ENCODE measurements around the gene L3MBTL3. TPM values are rescaled to one million over a fixed set of nuclear protein-coding genes. Genes with fewer than 3 reads are reported as not detected.

Gene L3MBTL3
- total and polyA plus RNA-seq, 2 experiments from 2014 or later: 4.2 to 4.9 TPM

DNA sequence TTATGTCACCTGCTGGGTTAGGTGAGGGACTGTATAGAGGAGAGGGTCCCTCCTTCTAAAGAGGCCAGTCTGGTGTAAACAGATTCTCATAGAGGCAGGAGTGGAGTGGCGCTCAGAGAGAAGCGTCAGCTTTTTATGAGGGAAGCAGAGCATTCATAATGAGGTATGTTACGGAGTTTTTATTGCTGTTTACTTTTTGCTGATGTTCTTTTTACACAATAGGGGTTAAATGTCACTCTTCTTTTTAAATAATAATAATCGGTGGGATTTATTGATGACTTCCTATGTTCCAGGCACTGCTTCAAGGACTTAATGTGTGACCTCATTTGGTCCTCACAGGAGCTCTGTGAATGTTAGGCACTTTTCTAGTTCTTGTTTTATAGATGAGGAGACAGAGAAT, 79.9 kb downstream of the L3MBTL3 start:
- no peak overlapping the region for H3K4me3 ChIP-seq
- H3K4me1 ChIP-seq (ENCODE audit: low read depth): no peaks in the 10 kb centered on the region
- H3K9me3 ChIP-seq (ENCODE audit: low read depth): no peaks in the 10 kb centered on the region
- no peaks in the 10 kb centered on the region for H3K36me3 ChIP-seq
- TF ChIP-seq, protein P1, sequence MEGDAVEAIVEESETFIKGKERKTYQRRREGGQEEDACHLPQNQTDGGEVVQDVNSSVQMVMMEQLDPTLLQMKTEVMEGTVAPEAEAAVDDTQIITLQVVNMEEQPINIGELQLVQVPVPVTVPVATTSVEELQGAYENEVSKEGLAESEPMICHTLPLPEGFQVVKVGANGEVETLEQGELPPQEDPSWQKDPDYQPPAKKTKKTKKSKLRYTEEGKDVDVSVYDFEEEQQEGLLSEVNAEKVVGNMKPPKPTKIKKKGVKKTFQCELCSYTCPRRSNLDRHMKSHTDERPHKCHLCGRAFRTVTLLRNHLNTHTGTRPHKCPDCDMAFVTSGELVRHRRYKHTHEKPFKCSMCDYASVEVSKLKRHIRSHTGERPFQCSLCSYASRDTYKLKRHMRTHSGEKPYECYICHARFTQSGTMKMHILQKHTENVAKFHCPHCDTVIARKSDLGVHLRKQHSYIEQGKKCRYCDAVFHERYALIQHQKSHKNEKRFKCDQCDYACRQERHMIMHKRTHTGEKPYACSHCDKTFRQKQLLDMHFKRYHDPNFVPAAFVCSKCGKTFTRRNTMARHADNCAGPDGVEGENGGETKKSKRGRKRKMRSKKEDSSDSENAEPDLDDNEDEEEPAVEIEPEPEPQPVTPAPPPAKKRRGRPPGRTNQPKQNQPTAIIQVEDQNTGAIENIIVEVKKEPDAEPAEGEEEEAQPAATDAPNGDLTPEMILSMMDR (IDR thresholded peaks at IDR 0.05; ENCODE audit: low read depth, low read length): no peak
- DNase-seq (ENCODE audit: low read depth in 1 of 2, low spot score in 1 of 2): no peak
- no peaks in the 10 kb centered on the region for H3K27me3 ChIP-seq
- no peak overlapping the region for H3K27ac ChIP-seq

DNA sequence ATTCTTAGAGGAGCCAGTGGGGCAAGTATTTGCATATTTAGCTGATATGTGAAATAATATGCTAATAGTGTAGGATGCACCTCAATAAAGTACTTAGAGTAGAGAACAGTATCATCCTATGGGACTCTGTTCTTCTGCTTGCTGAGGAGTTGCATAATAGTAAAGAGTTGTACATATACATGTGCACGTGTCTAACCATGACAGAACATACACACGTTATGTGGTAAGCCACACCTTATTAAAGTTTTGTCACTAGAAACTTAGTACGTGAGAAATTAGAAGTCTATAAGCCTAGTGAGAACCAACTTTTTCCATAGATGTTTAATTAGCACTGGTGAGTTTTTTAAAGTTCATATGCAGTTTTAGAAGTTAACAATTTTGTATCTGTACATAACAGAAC, 80.7 kb downstream of the L3MBTL3 start:
- TF ChIP-seq, protein P1 (IDR thresholded peaks at IDR 0.05; ENCODE audit: low read depth, low read length): no peak
- Histone ChIP-seq H3K4me3 (no peak overlapping the region), H3K4me1 (ENCODE audit: low read depth) (no peaks in the 10 kb centered on the region), H3K27me3 (no peaks in the 10 kb centered on the region), H3K9me3 (ENCODE audit: low read depth) (no peaks in the 10 kb centered on the region), H3K36me3 (no peaks in the 10 kb centered on the region), H3K27ac (no peak overlapping the region)
- DNase-seq (ENCODE audit: low read depth in 1 of 2, low spot score in 1 of 2): no peak

DNA sequence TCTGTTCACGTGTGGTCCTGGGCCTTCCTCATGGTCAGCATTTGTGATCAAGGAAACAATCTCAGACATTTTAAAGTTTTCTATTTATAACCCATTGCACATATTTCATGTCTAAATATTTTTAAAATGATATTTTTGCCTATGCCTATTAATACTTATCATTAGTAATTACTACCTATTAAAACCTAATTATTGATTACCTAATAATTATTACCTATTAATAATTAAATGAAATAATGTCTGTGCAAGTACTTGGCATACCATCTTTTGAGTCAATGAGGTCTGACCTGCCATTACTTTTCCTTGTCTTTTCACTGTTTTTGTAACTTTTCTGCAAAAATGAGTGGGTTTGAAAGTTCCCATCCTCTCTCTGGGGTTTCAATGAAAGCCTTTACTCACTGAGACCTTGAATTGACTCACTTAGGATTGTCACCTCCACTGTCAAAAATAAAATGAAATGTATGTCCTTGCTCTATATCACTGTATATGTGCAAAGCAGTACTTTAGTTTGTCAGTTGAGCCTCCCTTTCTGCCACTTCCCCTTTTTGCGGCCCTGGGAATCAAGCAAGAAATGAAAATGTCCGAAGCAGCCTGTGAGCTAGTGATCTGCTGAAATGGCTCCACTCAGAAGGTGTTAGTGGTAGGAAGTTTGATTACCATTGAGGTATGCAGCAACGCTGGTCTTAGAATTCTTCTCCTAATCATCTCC, 87.8 kb downstream of the L3MBTL3 start:
- Histone ChIP-seq H3K36me3 (no peaks in the 10 kb centered on the region), H3K9me3 (ENCODE audit: low read depth) (no peaks in the 10 kb centered on the region), H3K27me3 (no peaks in the 10 kb centered on the region), H3K4me3 (no peak overlapping the region), H3K4me1 (ENCODE audit: low read depth) (no peaks in the 10 kb centered on the region), H3K27ac (no peak overlapping the region)
- no peak for DNase-seq (ENCODE audit: low read depth in 1 of 2, low spot score in 1 of 2)
- TF ChIP-seq, protein P1 (IDR thresholded peaks at IDR 0.05; ENCODE audit: low read depth, low read length): no peak

DNA sequence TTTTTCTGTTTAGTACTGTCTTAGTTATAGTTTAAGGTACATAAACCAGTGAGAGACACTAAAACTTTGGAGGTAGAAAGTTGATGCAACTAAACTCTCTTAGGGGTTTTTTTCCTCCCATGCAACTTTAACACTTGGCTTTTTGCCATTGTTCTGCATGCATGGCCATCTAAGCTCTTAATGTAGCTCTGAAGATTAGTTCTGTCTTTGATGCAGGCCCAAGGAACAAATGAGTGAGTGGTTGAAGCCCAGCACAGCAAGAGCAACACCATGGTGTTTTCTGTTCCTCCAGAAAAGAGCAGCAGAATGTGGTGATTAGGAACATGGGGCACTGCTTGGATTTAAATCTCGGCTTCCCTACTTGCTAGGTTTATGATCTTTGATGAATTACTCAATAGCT, 89.3 kb downstream of the L3MBTL3 start:
- Histone ChIP-seq H3K27ac (no peak overlapping the region), H3K4me1 (ENCODE audit: low read depth) (no peaks in the 10 kb centered on the region), H3K27me3 (no peaks in the 10 kb centered on the region), H3K4me3 (no peak overlapping the region), H3K9me3 (ENCODE audit: low read depth) (no peaks in the 10 kb centered on the region), H3K36me3 (no peaks in the 10 kb centered on the region)
- TF ChIP-seq, protein P1 (IDR thresholded peaks at IDR 0.05; ENCODE audit: low read depth, low read length): no peak
- peak in 1 of 2 donors; percentile 5 for DNase-seq (ENCODE audit: low read depth in 1 of 2, low spot score in 1 of 2)

DNA sequence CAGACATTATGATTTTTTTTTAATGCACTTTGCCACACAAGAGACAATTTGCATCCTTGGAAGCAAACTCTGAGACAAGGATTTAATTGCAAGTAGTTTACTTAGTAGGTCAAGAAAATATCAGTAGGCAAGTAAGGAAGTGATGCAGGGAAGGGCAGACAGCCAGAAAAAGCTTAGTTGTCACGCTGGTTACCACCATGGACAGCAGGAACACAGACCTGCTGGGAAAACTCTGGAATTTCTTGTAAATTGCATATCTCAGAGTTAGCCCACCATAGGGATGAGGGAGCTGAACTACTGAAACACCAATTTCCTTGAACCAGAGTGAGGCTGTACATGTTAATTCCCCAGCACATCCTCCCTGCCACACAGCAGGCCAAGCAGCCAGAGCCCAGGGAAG, 92.7 kb downstream of the L3MBTL3 start:
- Histone ChIP-seq H3K27ac (no peak overlapping the region), H3K27me3 (no peaks in the 10 kb centered on the region)

More for the DNA sequence above, 92.7 kb downstream of the L3MBTL3 start:
- Histone ChIP-seq H3K4me3 (no peak overlapping the region), H3K36me3 (no peaks in the 10 kb centered on the region), H3K9me3 (ENCODE audit: low read depth) (no peaks in the 10 kb centered on the region), H3K4me1 (ENCODE audit: low read depth) (no peaks in the 10 kb centered on the region)
- TF ChIP-seq, protein P1 (IDR thresholded peaks at IDR 0.05; ENCODE audit: low read depth, low read length): no peak
- DNase-seq (ENCODE audit: low read depth in 1 of 2, low spot score in 1 of 2): peak in 1 of 2 donors; percentile 2
